IMR-90 (cell line): ENCODE data around the gene CAB39. TPM values are rescaled to one million over a fixed set of nuclear protein-coding genes. Genes with fewer than 3 reads are reported as not detected.

Experiments
- ATAC-seq: fragments of 200-7000 bp; cut with Tn5 transposase; 2 replicates; pipeline ENCODE4 v1.9.1; 2020; ENCODE audit warnings: low read depth, mild to moderate bottlenecking, moderate library complexity
- BruUV-seq: library from RNA; stranded (reverse); fragments of 400-500 nt; replicated peaks from 2 replicates; lab custom pipeline; 2021; lab: Mats Ljungman, UMichigan
- CTCF ChIA-PET: fragments of 300-600 bp; formaldehyde crosslinking; extraction: SDS; loops from one replicate; lab custom pipeline; 2021; ENCODE audit warnings: antibody characterized with exemption; lab: Yijun Ruan, JAX
- POLR2A ChIA-PET: fragments of 300-600 bp; sonication (Branson Sonifier 250); formaldehyde crosslinking; loops from one replicate; lab custom pipeline; 2022; ENCODE audit warnings: antibody characterized with exemption; ENCODE audit not compliant: unreplicated experiment; lab: Charles Lee
- DNase-seq: peaks from one replicate; pipeline ENCODE4 v3.0.0; 2013
- H2AFZ ChIP-seq: replicated peaks from 2 replicates; pipeline ENCODE3; 2013; ENCODE audit warnings: low read length, mild to moderate bottlenecking; ENCODE audit not compliant: poor library complexity
- H2AK5ac ChIP-seq: 2 replicates; pipeline ENCODE4 v1.6.1; 2013; ENCODE audit warnings: low read depth, low read length, inconsistent platforms
- H2AK9ac ChIP-seq: replicated peaks from 2 replicates; pipeline ENCODE3; 2013; ENCODE audit warnings: mild to moderate bottlenecking, low read depth, low read length, moderate library complexity; ENCODE audit not compliant: poor library complexity
- H2BK120ac ChIP-seq: 2 replicates; pipeline ENCODE4 v1.6.1; 2013; ENCODE audit warnings: low read depth, low read length, inconsistent platforms
- H2BK15ac ChIP-seq: 3 replicates; pipeline ENCODE4 v1.6.1; 2013; ENCODE audit warnings: low read depth, low read length, inconsistent platforms
- H2BK20ac ChIP-seq: 2 replicates; pipeline ENCODE4 v1.6.1; 2013; ENCODE audit warnings: low read depth, mild to moderate bottlenecking, inconsistent platforms, low read length, moderate library complexity
- H2BK5ac ChIP-seq: 2 replicates; pipeline ENCODE4 v1.6.1; 2013; ENCODE audit warnings: mild to moderate bottlenecking, low read depth, low read length, inconsistent platforms; ENCODE audit not compliant: poor library complexity, severe bottlenecking
- H3K14ac ChIP-seq: replicated peaks from 2 replicates; pipeline ENCODE4 v1.6.1; 2013; ENCODE audit warnings: low read depth, low read length, inconsistent platforms
- H3K18ac ChIP-seq: 2 replicates; pipeline ENCODE4 v1.6.1; 2013; ENCODE audit warnings: low read depth, low read length, control low read depth
- H3K23ac ChIP-seq: 2 replicates; pipeline ENCODE4 v1.6.1; 2013; ENCODE audit warnings: low read depth, low read length, inconsistent platforms
- H3K27ac ChIP-seq: 2 replicates; pipeline ENCODE4 v1.5.1; 2013; ENCODE audit warnings: mild to moderate bottlenecking, control low read depth, low read length; ENCODE audit not compliant: insufficient read depth
- H3K27me3 ChIP-seq: 2 replicates; pipeline ENCODE4 v1.6.1; 2013; ENCODE audit warnings: low read length; ENCODE audit not compliant: control insufficient read depth, insufficient read depth
- H3K36me3 ChIP-seq: 2 replicates; pipeline ENCODE4 v1.6.1; 2013; ENCODE audit warnings: low read length, mixed read lengths; ENCODE audit not compliant: control insufficient read depth, insufficient read depth
- H3K4ac ChIP-seq: 2 replicates; pipeline ENCODE4 v1.6.1; 2013; ENCODE audit warnings: low read depth, low read length, inconsistent platforms
- H3K4me1 ChIP-seq: 2 replicates; pipeline ENCODE4 v1.6.1; 2013; ENCODE audit warnings: low read length, mixed read lengths; ENCODE audit not compliant: control insufficient read depth, insufficient read depth
- H3K4me2 ChIP-seq: 2 replicates; pipeline ENCODE4 v1.6.1; 2013; ENCODE audit warnings: low read depth, mild to moderate bottlenecking, control low read depth, low read length, moderate library complexity
- H3K4me3 ChIP-seq: 2 replicates; pipeline ENCODE4 v1.5.1; 2013; ENCODE audit warnings: low read depth, mild to moderate bottlenecking, control low read depth, low read length, moderate library complexity; ENCODE audit not compliant: insufficient read depth
- H3K56ac ChIP-seq: 2 replicates; pipeline ENCODE4 v1.6.1; 2013; ENCODE audit warnings: low read length, inconsistent platforms; ENCODE audit not compliant: insufficient read depth; ENCODE audit errors: extremely low read depth
- H3K79me1 ChIP-seq, 2 experiments: 2 replicates each; pipeline ENCODE4 v1.6.1; 2013; ENCODE audit warnings: low read length in 2 of 2, inconsistent platforms in 1 of 2, low read depth in 1 of 2
- H3K9ac ChIP-seq: 2 replicates; pipeline ENCODE4 v1.6.1; 2013; ENCODE audit warnings: low read depth, low read length, control low read depth
- H3K9me1 ChIP-seq: 2 replicates; pipeline ENCODE4 v1.6.1; 2013; ENCODE audit warnings: low read length, inconsistent platforms; ENCODE audit not compliant: insufficient read depth
- H3K9me3 ChIP-seq: 2 replicates; pipeline ENCODE4 v1.6.1; 2013; ENCODE audit warnings: low read length; ENCODE audit not compliant: control insufficient read depth, insufficient read depth
- H4K20me1 ChIP-seq: 2 replicates; pipeline ENCODE4 v1.6.1; 2013; ENCODE audit warnings: low read length, inconsistent platforms; ENCODE audit not compliant: insufficient read depth
- H4K5ac ChIP-seq: 2 replicates; pipeline ENCODE4 v1.6.1; 2013; ENCODE audit warnings: mild to moderate bottlenecking, low read depth, low read length, control low read depth
- H4K8ac ChIP-seq, 2 experiments: 2 replicates each; pipeline ENCODE4 v1.6.1; 2013; ENCODE audit warnings: low read depth in 2 of 2, low read length in 2 of 2, control low read depth in 1 of 2, inconsistent platforms in 1 of 2
- H4K91ac ChIP-seq: 2 replicates; pipeline ENCODE4 v1.6.1; 2013; ENCODE audit warnings: low read depth, low read length, inconsistent platforms; ENCODE audit not compliant: insufficient read depth
- MAZ ChIP-seq: IDR thresholded peaks from 2 replicates; pipeline ENCODE4 v1.6.1; 2012; ENCODE audit warnings: low read depth, mild to moderate bottlenecking, low read length, improper control_type of control experiment, moderate library complexity, borderline replicate concordance
- RCOR1 ChIP-seq: IDR thresholded peaks from 2 replicates; pipeline ENCODE4 v1.6.1; 2012; ENCODE audit warnings: mild to moderate bottlenecking, low read length, improper control_type of control experiment; ENCODE audit not compliant: insufficient replicate concordance
- WGBS, 2 experiments: methylation state at CpG; one replicate each; pipeline versions ENCODE4 v1.1.5 to v1.1.7; 2013; ENCODE audit warnings: missing lambda C conversion rate in 2 of 2; ENCODE audit not compliant: insufficient read length in 1 of 2; ENCODE audit errors: extremely low coverage in 2 of 2; 5-methylcytosine and 5-hydroxymethylcytosine counted together
- dilution Hi-C: fragments of 300-500 bp; cut with HindIII; formaldehyde crosslinking; loops from one replicate; pipeline ENCODE4 v1.14.3; 2018; ENCODE audit warnings: low sequenced_read_pairs; ENCODE audit not compliant: unreplicated experiment
- in situ Hi-C: fragments of 300-500 bp; cut with MboI; formaldehyde crosslinking; loops from 3 replicates; pipeline ENCODE4 v1.14.3; 2019; ENCODE audit warnings: low sequenced_read_pairs, inconsistent platforms, mixed read lengths
- intact Hi-C: fragments of 100-400 bp; cut with micrococcal nuclease; formaldehyde crosslinking; loops from 2 replicates; pipeline ENCODE4 v1.10.0; 2022
- polyA plus RNA-seq, 3 experiments: library from polyadenylated mRNA; depleted of rRNA; stranded (reverse); fragments of >200 nt; gene quantifications; 2 replicates each; pipeline ENCODE4 v1.2.3, GENCODE V29; 2012; ENCODE audit warnings: low replicate concordance in 1 of 3
- total RNA-seq: library from RNA; depleted of rRNA; stranded (reverse); fragments of >200 nt; gene quantifications from 2 replicates; pipeline ENCODE4 v1.2.3, GENCODE V29; 2012

The CAB39 gene
- total and polyA plus RNA-seq, 2 of the 4 experiments (the other 2 are of a cell fraction): 38.2 to 71.7 TPM

- no peak overlapping the region for H2BK20ac ChIP-seq
- BruUV-seq: no TSS peak
- H4K5ac ChIP-seq: no peak overlapping the region
- peak overlapping the region; percentile 38; the same call in 1 of the 2 replicates for H3K27ac ChIP-seq
- peaks cover 12% of the 10 kb centered on the region for H3K4me1 ChIP-seq
- ChIA-PET POLR2A (no interaction called here), CTCF (interaction anchor here (1.1 to 1.3 kb wide), 2 partner anchors 18 to 65 kb away, joined by 3 to 4 read pairs; no protein-coding TSS in a partner anchor)
- H2AK5ac ChIP-seq: no peak overlapping the region
- peaks cover 69% of the 10 kb centered on the region for H4K20me1 ChIP-seq
- H3K9me3 ChIP-seq: no peaks in the 10 kb centered on the region
- dilution Hi-C loops (no loop called here), intact Hi-C loops (no loop called here), in situ Hi-C loops (no loop called here)
- H2BK15ac ChIP-seq: no peak overlapping the region
- no peak overlapping the region for H3K23ac ChIP-seq
- H3K4me3 ChIP-seq: no peak overlapping the region
- no CpG with 5 or more reads among the region's 4 CpGs for WGBS, 2 experiments
- H2AFZ ChIP-seq: no peak overlapping the region
- H3K4ac ChIP-seq: no peak overlapping the region
- no peak overlapping the region for H4K91ac ChIP-seq
- no peak overlapping the region for H3K18ac ChIP-seq
- no peak overlapping the region for H3K56ac ChIP-seq
- no peak overlapping the region for H2BK5ac ChIP-seq
- no peak overlapping the region for H2AK9ac ChIP-seq
- H2BK120ac ChIP-seq: no peak overlapping the region
- DNase-seq: no peak
- no peak overlapping the region for H4K8ac ChIP-seq
- peak; percentile 49; the same call in 1 of the 2 replicates for ATAC-seq
- TF ChIP-seq MAZ (no peak), RCOR1 (no peak)
- H3K36me3 ChIP-seq: 0 out of 2 replicates have a peak, but pooled peaks cover 1% of the 10 kb centered on the region
- H3K9ac ChIP-seq: no peak overlapping the region
- peaks cover 26% of the 10 kb centered on the region for H3K9me1 ChIP-seq
- 0 out of 2 replicates have a peak overlapping the region, but pooled peaks have one; percentile 9 for H3K14ac ChIP-seq
- H3K27me3 ChIP-seq: no peaks in the 10 kb centered on the region
- H3K79me1 ChIP-seq: peaks cover 43 to 72% of the 10 kb centered on the region in 2 experiments
- H3K4me2 ChIP-seq: peak overlapping the region; percentile 59
These were observed 20.3 kb downstream of the CAB39 start for GRCh38 chr2:230732914-230733401.
